H9 (cell line): Measurements from ENCODE around the gene YAE1. TPM values are rescaled to one million over a fixed set of nuclear protein-coding genes. Genes with fewer than 3 reads are reported as not detected.
A peak's percentile ranks its signal among the peaks of the same experiment; 100 is the strongest.

ENCODE experiments used
- DNase-seq: peaks from one replicate; pipeline ENCODE4 v3.0.0-alpha.2; 2017
- H2AFZ ChIP-seq: one replicate; pipeline ENCODE4 v1.6.1; 2013; ENCODE audit warnings: mild to moderate bottlenecking, low read length, control low read depth, moderate library complexity
- H2AK5ac ChIP-seq: 2 replicates; pipeline ENCODE4 v1.6.1; 2013; ENCODE audit warnings: low read length, control low read depth, mixed read lengths; ENCODE audit not compliant: insufficient read length
- H2BK120ac ChIP-seq: one replicate; pipeline ENCODE4 v1.6.1; 2013; ENCODE audit warnings: low read depth, mild to moderate bottlenecking, low read length, control low read depth, inconsistent platforms; ENCODE audit not compliant: poor library complexity, severe bottlenecking
- H2BK12ac ChIP-seq: 2 replicates; pipeline ENCODE4 v1.6.1; 2013; ENCODE audit warnings: low read length, control low read depth, mixed read lengths, low read depth; ENCODE audit not compliant: insufficient read length
- H2BK15ac ChIP-seq: 2 replicates; pipeline ENCODE4 v1.6.1; 2013; ENCODE audit warnings: low read depth, low read length, control low read depth
- H2BK20ac ChIP-seq: one replicate; pipeline ENCODE4 v1.6.1; 2013; ENCODE audit warnings: low read depth, mild to moderate bottlenecking, low read length, control low read depth, inconsistent platforms; ENCODE audit not compliant: poor library complexity, severe bottlenecking
- H2BK5ac ChIP-seq: 2 replicates; pipeline ENCODE4 v1.6.1; 2013; ENCODE audit warnings: low read length, control low read depth, mixed read lengths; ENCODE audit not compliant: insufficient read length
- H3K14ac ChIP-seq: 2 replicates; pipeline ENCODE4 v1.6.1; 2013; ENCODE audit warnings: low read length, control low read depth; ENCODE audit not compliant: insufficient read depth
- H3K18ac ChIP-seq: 2 replicates; pipeline ENCODE4 v1.6.1; 2013; ENCODE audit warnings: low read depth, mild to moderate bottlenecking, mixed read lengths, low read length, control low read depth; ENCODE audit not compliant: insufficient read length
- H3K23ac ChIP-seq: 2 replicates; pipeline ENCODE4 v1.6.1; 2013; ENCODE audit warnings: low read length, control low read depth, mixed read lengths, low read depth; ENCODE audit not compliant: insufficient read length
- H3K23me2 ChIP-seq: 2 replicates; pipeline ENCODE4 v1.6.1; 2013; ENCODE audit warnings: low read depth, mild to moderate bottlenecking, mixed read lengths, low read length, control low read depth; ENCODE audit not compliant: insufficient read length, poor library complexity, severe bottlenecking
- H3K27ac ChIP-seq: 2 replicates; pipeline ENCODE4 v1.5.1; 2013; ENCODE audit warnings: low read length, control low read depth, mixed read lengths, low read depth; ENCODE audit not compliant: insufficient read length
- H3K27me3 ChIP-seq: 2 replicates; pipeline ENCODE4 v1.6.1; 2013; ENCODE audit warnings: low read length, control low read depth, inconsistent platforms; ENCODE audit not compliant: insufficient read depth
- H3K4ac ChIP-seq: 2 replicates; pipeline ENCODE4 v1.6.1; 2013; ENCODE audit warnings: low read depth, mild to moderate bottlenecking, control low read depth, inconsistent platforms, low read length, moderate library complexity
- H3K4me1 ChIP-seq: 2 replicates; pipeline ENCODE4 v1.6.1; 2013; ENCODE audit warnings: low read length, control low read depth, inconsistent platforms; ENCODE audit not compliant: insufficient read depth
- H3K4me2 ChIP-seq: 2 replicates; pipeline ENCODE4 v1.6.1; 2013; ENCODE audit warnings: low read length, control low read depth, mixed read lengths; ENCODE audit not compliant: insufficient read length, insufficient read depth
- H3K56ac ChIP-seq: 2 replicates; pipeline ENCODE4 v1.6.1; 2013; ENCODE audit warnings: low read depth, mild to moderate bottlenecking, mixed read lengths, low read length, control low read depth; ENCODE audit not compliant: insufficient read length
- H3K79me1 ChIP-seq: 2 replicates; pipeline ENCODE4 v1.6.1; 2013; ENCODE audit warnings: low read depth, mild to moderate bottlenecking, moderate library complexity, low read length, control low read depth, inconsistent platforms; ENCODE audit not compliant: insufficient read depth, poor library complexity, severe bottlenecking
- H3K79me2 ChIP-seq: 2 replicates; pipeline ENCODE4 v1.6.1; 2013; ENCODE audit warnings: low read length, control low read depth, inconsistent platforms; ENCODE audit not compliant: insufficient read depth
- H3K9ac ChIP-seq: 2 replicates; pipeline ENCODE4 v1.6.1; 2013; ENCODE audit warnings: low read length, control low read depth, mixed read lengths; ENCODE audit not compliant: insufficient read length; ENCODE audit errors: extremely low read depth
- H3K9me3 ChIP-seq: one replicate; pipeline ENCODE4 v1.6.1; 2013; ENCODE audit warnings: low read depth, low read length, inconsistent platforms; ENCODE audit not compliant: control insufficient read depth
- H3T11ph ChIP-seq: one replicate; pipeline ENCODE4 v1.6.1; 2013; ENCODE audit warnings: mild to moderate bottlenecking, low read length, control low read depth, inconsistent platforms
- H4K20me1 ChIP-seq: one replicate; pipeline ENCODE4 v1.6.1; 2013; ENCODE audit not compliant: control insufficient read depth, insufficient read length, insufficient read depth
- H4K5ac ChIP-seq: 2 replicates; pipeline ENCODE4 v1.6.1; 2013; ENCODE audit warnings: low read depth, mild to moderate bottlenecking, mixed read lengths, low read length, control low read depth; ENCODE audit not compliant: insufficient read length
- H4K8ac ChIP-seq: replicated peaks from 2 replicates; pipeline ENCODE4 v1.6.1; 2013; ENCODE audit warnings: low read length, control low read depth, mixed read lengths, low read depth; ENCODE audit not compliant: insufficient read length
- H4K91ac ChIP-seq: 2 replicates; pipeline ENCODE4 v1.6.1; 2013; ENCODE audit warnings: low read depth, mild to moderate bottlenecking, moderate library complexity, mixed read lengths, low read length, control low read depth; ENCODE audit not compliant: insufficient read length
- H3K27ac Mint-ChIP-seq, 3 experiments: 2 replicates in 2 of 3; 3 replicates in 1 of 3; pipeline ENCODE4 v1.8.0; 2020 to 2021; ENCODE audit warnings: mixed read lengths in 3 of 3, mild to moderate bottlenecking in 1 of 3, moderate library complexity in 1 of 3
- H3K27me3 Mint-ChIP-seq: 2 replicates; pipeline ENCODE4 v1.8.0; 2021; ENCODE audit warnings: low read depth, mild to moderate bottlenecking, moderate library complexity, mixed read lengths
- H3K36me3 Mint-ChIP-seq, 3 experiments: 2 replicates in 2 of 3; 3 replicates in 1 of 3; pipeline ENCODE4 v1.8.0; 2020 to 2021; ENCODE audit warnings: low read depth in 3 of 3, mixed read lengths in 3 of 3; ENCODE audit not compliant: insufficient read depth in 1 of 3
- H3K4me1 Mint-ChIP-seq, 2 experiments: 2 replicates each; pipeline ENCODE4 v1.8.0; 2020; ENCODE audit warnings: mixed read lengths in 2 of 2
- H3K4me3 Mint-ChIP-seq, 2 experiments: 2 replicates in 1 of 2; 3 replicates in 1 of 2; pipeline ENCODE4 v1.8.0; 2020 to 2021; ENCODE audit warnings: mild to moderate bottlenecking in 2 of 2, mixed read lengths in 2 of 2, moderate library complexity in 1 of 2
- H3K9me3 Mint-ChIP-seq, 2 experiments: 2 replicates in 1 of 2; 3 replicates in 1 of 2; pipeline ENCODE4 v1.8.0; 2020; ENCODE audit warnings: mild to moderate bottlenecking in 2 of 2, mixed read lengths in 2 of 2, moderate library complexity in 1 of 2
- CTCF ChIP-seq: fragments of 200-600 bp; sonication (generic); conservative IDR thresholded peaks from 3 replicates; pipeline ENCODE4 v1.8.0; 2021; ENCODE audit warnings: antibody characterized with exemption, mild to moderate bottlenecking
- WGBS: extraction: QIAGEN DNeasy Blood & Tissue Kit; methylation state at CpG from one replicate; pipeline ENCODE4 v1.1.7; 2013; ENCODE audit warnings: missing lambda C conversion rate, low lambda C conversion rate, mixed read lengths; ENCODE audit not compliant: insufficient read length; ENCODE audit errors: extremely low coverage; 5-methylcytosine and 5-hydroxymethylcytosine counted together
- total RNA-seq: library from RNA; stranded (reverse); gene quantifications from 2 replicates; pipeline ENCODE4 v1.2.1, GENCODE V29; 2021

YAE1 gene
- total RNA-seq, 1 experiment from 2014 or later = 28.8 TPM

GRCh38 chr7:39567294-39567693 is 1.1 kb downstream of the YAE1 start:
- H3K4me1 Mint-ChIP-seq = peaks cover 11 to 15% of the 10 kb centered on the region in 2 experiments
- Histone ChIP-seq H4K5ac (no peak overlapping the region), H3K56ac (no peak overlapping the region), H2AFZ (no peak overlapping the region), H3K23me2 (peaks cover 2% of the 10 kb centered on the region), H3K23ac (no peak overlapping the region), H3K18ac (no peak overlapping the region), H3K9ac (peak overlapping the region; percentile 84), H3T11ph (no peak overlapping the region), H4K8ac (no peak overlapping the region), H3K9me3 (no peaks in the 10 kb centered on the region), H2AK5ac (no peak overlapping the region), H2BK120ac (no peak overlapping the region), H2BK20ac (no peak overlapping the region), H3K27me3 (no peaks in the 10 kb centered on the region), H3K4me1 (peaks cover 2% of the 10 kb centered on the region; the same call in 1 of the 2 replicates), H2BK5ac (no peak overlapping the region), H3K4me2 (peak overlapping the region; percentile 81), H3K27ac (no peak overlapping the region), H4K20me1 (no peaks in the 10 kb centered on the region), H2BK15ac (no peak overlapping the region), H3K14ac (no peak overlapping the region), H3K79me1 (no peaks in the 10 kb centered on the region), H3K79me2 (peaks cover 6% of the 10 kb centered on the region; the same call in 1 of the 2 replicates), H2BK12ac (no peak overlapping the region), H4K91ac (no peak overlapping the region), H3K4ac (no peak overlapping the region)
- no peaks in the 10 kb centered on the region for H3K9me3 Mint-ChIP-seq
- no peak overlapping the region for H3K27ac Mint-ChIP-seq
- H3K4me3 Mint-ChIP-seq = peak overlapping the region; percentile 97
- H3K27me3 Mint-ChIP-seq = no peaks in the 10 kb centered on the region
- H3K36me3 Mint-ChIP-seq = peaks cover 2 to 21% (median 15%) of the 10 kb centered on the region in 3 experiments; a peak in 6 of 7 replicates
- no peak for DNase-seq
- TF ChIP-seq CTCF = no peak
- WGBS = no CpG with 5 or more reads among the region's 2 CpGs
